A673 (cell line): ENCODE results near the gene ERGIC3. TPM values are rescaled to one million over a fixed set of nuclear protein-coding genes. Genes with fewer than 3 reads are reported as not detected.

Experiments
- BruUV-seq: library from RNA; stranded (reverse); fragments of 400-500 nt; replicated peaks from 2 replicates; lab custom pipeline; 2021; lab: Mats Ljungman, UMichigan
- CTCF ChIA-PET: fragments of 300-600 bp; sonication (Branson Sonifier 250); formaldehyde crosslinking; loops from one replicate; lab custom pipeline; 2022; ENCODE audit warnings: antibody characterized with exemption; lab: Charles Lee
- POLR2A ChIA-PET: fragments of 300-600 bp; sonication (Branson Sonifier 250); formaldehyde crosslinking; loops from one replicate; lab custom pipeline; 2022; ENCODE audit warnings: antibody characterized with exemption; ENCODE audit not compliant: low non-redundant PET; lab: Charles Lee
- DNase-seq: peaks from one replicate; pipeline ENCODE4 v3.0.0-alpha.2; 2015; ENCODE audit warnings: low spot score
- H3K27ac ChIP-seq: fragments of 200-600 bp; sonication (generic); 2 replicates; pipeline ENCODE4 v1.5.1; 2016; ENCODE audit warnings: mixed run types, low read depth, mild to moderate bottlenecking, mixed read lengths, antibody characterized with exemption, low read length; ENCODE audit not compliant: poor library complexity, severe bottlenecking
- H3K27me3 ChIP-seq: fragments of 200-600 bp; sonication (generic); replicated peaks from 2 replicates; pipeline ENCODE4 v1.6.1; 2017; ENCODE audit warnings: mixed run types, low read depth, mild to moderate bottlenecking, mixed read lengths, antibody characterized with exemption, low read length; ENCODE audit not compliant: insufficient read depth, poor library complexity
- H3K36me3 ChIP-seq: fragments of 200-600 bp; sonication (generic); 2 replicates; pipeline ENCODE4 v1.6.1; 2016; ENCODE audit warnings: mixed run types, mild to moderate bottlenecking, mixed read lengths, antibody characterized with exemption, low read length; ENCODE audit not compliant: insufficient read depth, poor library complexity, severe bottlenecking
- H3K4me1 ChIP-seq: fragments of 200-600 bp; sonication (generic); 2 replicates; pipeline ENCODE4 v1.6.1; 2017; ENCODE audit warnings: mixed run types, mild to moderate bottlenecking, mixed read lengths, antibody characterized with exemption, low read length; ENCODE audit not compliant: insufficient read depth, poor library complexity, severe bottlenecking
- H3K4me3 ChIP-seq: fragments of 200-600 bp; sonication (generic); 2 replicates; pipeline ENCODE4 v1.5.1; 2016; ENCODE audit warnings: low read depth, mixed run types, mild to moderate bottlenecking, mixed read lengths, low read length; ENCODE audit not compliant: poor library complexity, severe bottlenecking
- H3K9me3 ChIP-seq: fragments of 200-600 bp; sonication (generic); 2 replicates; pipeline ENCODE4 v1.6.1; 2016; ENCODE audit warnings: mixed run types, low read depth, mild to moderate bottlenecking, mixed read lengths, antibody characterized with exemption, low read length; ENCODE audit not compliant: poor library complexity, severe bottlenecking
- CTCF ChIP-seq: fragments of 300-800, 200-600 bp; sonication (generic); conservative IDR thresholded peaks from 2 replicates; pipeline ENCODE4 v1.5.1; 2017; ENCODE audit warnings: low read depth, mild to moderate bottlenecking, antibody characterized with exemption, low read length, moderate library complexity, mixed read lengths
- EZH2 ChIP-seq: fragments of 200-600 bp; sonication (generic); IDR thresholded peaks from 2 replicates; pipeline ENCODE4 v1.6.1; 2017; ENCODE audit warnings: borderline replicate concordance, low read depth, mild to moderate bottlenecking, mixed read lengths, antibody characterized with exemption, low read length; ENCODE audit not compliant: poor library complexity, severe bottlenecking
- intact Hi-C: fragments of 100-400 bp; cut with micrococcal nuclease; formaldehyde crosslinking; loops from one replicate; pipeline ENCODE4 v1.10.0; 2022; ENCODE audit not compliant: unreplicated experiment
- total RNA-seq: library from RNA; stranded (reverse); gene quantifications from 2 replicates; pipeline ENCODE4 v1.2.3, GENCODE V29; 2021

Gene ERGIC3
- total RNA-seq, 1 experiment from 2014 or later, result 256 TPM

GRCh38 chr20:35508493-35509218 is 33.2 kb upstream of the ERGIC3 start:
- no peak for TF ChIP-seq CTCF
- no peak for TF ChIP-seq EZH2
- H3K36me3 ChIP-seq, result peaks cover 51% of the 10 kb centered on the region
- no peak overlapping the region for H3K4me3 ChIP-seq
- ChIA-PET CTCF (interaction anchor here (0.7 to 0.8 kb wide), 2 partner anchors 15 to 26 kb away, joined by 3 read pairs; no protein-coding TSS in a partner anchor), POLR2A (no interaction called here)
- no peaks in the 10 kb centered on the region for H3K9me3 ChIP-seq
- BruUV-seq, result no TSS peak
- no peak overlapping the region for H3K27ac ChIP-seq
- no peaks in the 10 kb centered on the region for H3K4me1 ChIP-seq
- H3K27me3 ChIP-seq, result no peaks in the 10 kb centered on the region
- intact Hi-C loops, result no loop called here
- no peak for DNase-seq

DNA sequence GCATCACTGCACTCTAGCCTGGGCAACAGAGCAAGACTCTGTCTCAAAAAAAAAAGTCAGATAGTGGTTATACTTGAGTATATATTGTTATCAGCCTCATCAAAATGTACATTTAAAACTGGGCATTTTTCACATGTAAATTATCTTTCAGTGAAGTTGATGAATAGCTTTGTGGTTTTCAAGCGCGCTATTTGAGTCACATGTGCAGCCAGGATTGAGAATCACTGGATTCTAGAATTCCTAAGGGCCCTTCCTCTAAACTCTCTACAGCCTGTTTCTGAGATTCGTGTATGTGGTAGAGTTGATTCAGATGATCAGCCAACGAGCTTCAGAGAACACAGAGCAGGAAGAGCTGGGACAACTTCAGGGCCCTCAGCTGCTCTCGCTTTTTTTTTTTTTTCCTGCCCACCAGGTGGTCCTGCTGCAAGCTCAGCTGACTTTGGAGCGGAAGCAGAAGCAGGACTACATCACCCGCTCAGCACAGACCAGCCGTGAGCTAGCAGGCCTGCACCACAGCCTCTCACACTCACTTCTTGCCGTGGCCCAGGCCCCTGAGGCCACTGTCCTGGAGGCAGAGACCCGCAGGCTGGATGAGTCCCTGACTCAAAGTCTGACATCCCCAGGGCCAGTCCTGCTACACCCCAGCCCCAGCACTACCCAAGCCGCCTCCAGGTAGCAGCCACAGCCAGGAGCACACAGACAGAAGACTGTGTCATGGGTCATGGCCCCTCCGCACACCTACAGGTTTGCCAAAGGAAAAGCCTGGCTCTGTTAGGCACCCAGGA is 30.7 kb upstream of the ERGIC3 start:
- no peak overlapping the region for H3K4me3 ChIP-seq
- DNase-seq, result no peak
- ChIA-PET CTCF (no interaction called here), POLR2A (no interaction called here)
- intact Hi-C loops, result no loop called here
- H3K27me3 ChIP-seq, result no peaks in the 10 kb centered on the region
- TF ChIP-seq EZH2 (no peak), CTCF (no peak)
- H3K27ac ChIP-seq, result no peak overlapping the region
- peaks cover 40% of the 10 kb centered on the region for H3K36me3 ChIP-seq
- H3K4me1 ChIP-seq, result no peaks in the 10 kb centered on the region
- no peaks in the 10 kb centered on the region for H3K9me3 ChIP-seq
- BruUV-seq, result TSS peak; percentile 84

DNA sequence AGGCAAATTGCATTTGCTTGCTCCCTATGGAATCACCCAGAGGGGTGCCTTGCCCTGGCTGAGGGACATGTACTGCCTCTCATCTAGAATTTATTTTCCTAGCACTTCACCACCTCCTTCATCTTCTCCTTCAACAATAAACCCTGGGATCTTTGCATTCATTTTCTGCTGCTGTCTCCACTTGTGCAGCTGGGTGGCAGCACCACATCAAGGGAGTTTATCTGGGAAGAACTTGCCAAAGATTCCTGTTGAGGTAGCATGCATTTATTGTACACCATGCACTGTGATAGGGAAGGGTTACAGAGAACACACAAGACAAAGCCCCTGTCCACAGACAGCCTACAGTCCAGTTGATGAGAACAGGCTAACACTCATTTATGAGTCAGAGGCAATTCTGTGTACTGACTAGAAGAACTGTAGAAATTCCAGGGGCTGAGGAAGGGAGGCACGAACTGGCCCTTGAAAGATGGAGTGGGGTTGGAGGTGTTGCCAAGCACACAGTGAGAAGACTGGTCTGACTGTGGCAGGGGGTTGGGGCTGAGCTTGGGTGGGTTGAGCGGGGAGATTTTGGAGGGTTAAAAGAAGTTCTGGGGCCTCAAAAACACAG is 30.0 kb upstream of the ERGIC3 start:
- Histone ChIP-seq H3K27ac (no peak overlapping the region), H3K9me3 (no peaks in the 10 kb centered on the region), H3K27me3 (no peaks in the 10 kb centered on the region), H3K4me1 (no peaks in the 10 kb centered on the region), H3K36me3 (peaks cover 39% of the 10 kb centered on the region), H3K4me3 (no peak overlapping the region)
- CTCF ChIA-PET, result no interaction called here
- intact Hi-C loops, result no loop called here
- no peak for TF ChIP-seq EZH2
- TF ChIP-seq CTCF, result peak; percentile 73
- POLR2A ChIA-PET, result no interaction called here
- no TSS peak for BruUV-seq
- peak; percentile 43 for DNase-seq
